Natural killer cell (primary cell): Measurements from ENCODE around the gene SLC4A11. TPM values are rescaled to one million over a fixed set of nuclear protein-coding genes. Genes with fewer than 3 reads are reported as not detected.

Experiments used
- ATAC-seq, 3 donors: fragments of 150-1000 bp in 2 of 3; fragments of 200-7000 bp in 1 of 3; cut with Tn5 transposase; 1 replicate in 1 of 3; 2 replicates in 2 of 3; pipeline ENCODE4 v1.10.0; 2021; ENCODE audit warnings: mild to moderate bottlenecking in 2 of 3, moderate library complexity in 2 of 3
- DNase-seq, 2 donors: peaks; one replicate each; pipeline versions ENCODE4 v3.0.0 to v3.0.0-alpha.2; 2013 to 2021; ENCODE audit warnings: mixed read lengths in 1 of 2
- H3K27ac ChIP-seq: one replicate; pipeline ENCODE4 v1.5.1; 2013; ENCODE audit warnings: mild to moderate bottlenecking, low read length
- H3K27me3 ChIP-seq: one replicate; pipeline ENCODE4 v1.6.1; 2013; ENCODE audit warnings: low read length; ENCODE audit not compliant: control insufficient read depth, insufficient read depth
- H3K36me3 ChIP-seq: one replicate; pipeline ENCODE4 v1.6.1; 2013; ENCODE audit warnings: low read length; ENCODE audit not compliant: control insufficient read depth, insufficient read depth
- H3K4me1 ChIP-seq: one replicate; pipeline ENCODE4 v1.6.1; 2013; ENCODE audit warnings: low read length; ENCODE audit not compliant: control insufficient read depth, insufficient read depth
- H3K4me3 ChIP-seq: one replicate; pipeline ENCODE4 v1.5.1; 2013; ENCODE audit warnings: low read length
- H3K9me3 ChIP-seq: one replicate; pipeline ENCODE4 v1.6.1; 2013; ENCODE audit warnings: low read length; ENCODE audit not compliant: control insufficient read depth, insufficient read depth
- H3K27ac Mint-ChIP-seq, 2 donors: one replicate each; pipeline ENCODE4 v1.8.0; 2022; ENCODE audit warnings: mild to moderate bottlenecking in 2 of 2, mixed read lengths in 2 of 2, moderate library complexity in 1 of 2
- H3K27me3 Mint-ChIP-seq, 2 donors: one replicate each; pipeline ENCODE4 v1.8.0; 2022; ENCODE audit warnings: low read depth in 2 of 2, mixed read lengths in 2 of 2
- H3K36me3 Mint-ChIP-seq: one replicate; pipeline ENCODE4 v1.8.0; 2022; ENCODE audit warnings: mixed read lengths
- H3K4me1 Mint-ChIP-seq, 2 donors: one replicate each; pipeline ENCODE4 v1.8.0; 2022; ENCODE audit warnings: mixed read lengths in 2 of 2
- H3K4me3 Mint-ChIP-seq: one replicate; pipeline ENCODE4 v1.8.0; 2022; ENCODE audit warnings: mild to moderate bottlenecking, moderate library complexity, mixed read lengths
- H3K9me3 Mint-ChIP-seq, 2 donors: one replicate each; pipeline ENCODE4 v1.8.0; 2022; ENCODE audit warnings: mixed read lengths in 2 of 2
- WGBS: methylation state at CpG from one replicate; pipeline ENCODE4 v1.1.7; 2013; ENCODE audit warnings: missing lambda C conversion rate; ENCODE audit not compliant: insufficient coverage; 5-methylcytosine and 5-hydroxymethylcytosine counted together
- intact Hi-C: fragments of 100-400 bp; cut with micrococcal nuclease; formaldehyde crosslinking; loops from one replicate; pipeline ENCODE4 v1.14.2; 2022
- total RNA-seq, 4 donors: library from RNA; stranded (reverse); fragments of 120-200 nt in 1 of 4; gene quantifications; one replicate each; pipeline versions ENCODE4 v1.2.3 to v1.2.4, GENCODE V29; 2013 to 2022
- TF ChIP-seq, protein P1 (sequence below): fragments of 200-600 bp; IDR thresholded peaks from one replicate; pipeline ENCODE4 v1.8.0; 2022; ENCODE audit warnings: antibody characterized with exemption

SLC4A11 gene
- total RNA-seq, 3 donors from 2014 or later (not counting 1 experiment from before 2014, with no cell fraction given) = 0.31 to 0.68 (median 0.32) TPM

DNA sequence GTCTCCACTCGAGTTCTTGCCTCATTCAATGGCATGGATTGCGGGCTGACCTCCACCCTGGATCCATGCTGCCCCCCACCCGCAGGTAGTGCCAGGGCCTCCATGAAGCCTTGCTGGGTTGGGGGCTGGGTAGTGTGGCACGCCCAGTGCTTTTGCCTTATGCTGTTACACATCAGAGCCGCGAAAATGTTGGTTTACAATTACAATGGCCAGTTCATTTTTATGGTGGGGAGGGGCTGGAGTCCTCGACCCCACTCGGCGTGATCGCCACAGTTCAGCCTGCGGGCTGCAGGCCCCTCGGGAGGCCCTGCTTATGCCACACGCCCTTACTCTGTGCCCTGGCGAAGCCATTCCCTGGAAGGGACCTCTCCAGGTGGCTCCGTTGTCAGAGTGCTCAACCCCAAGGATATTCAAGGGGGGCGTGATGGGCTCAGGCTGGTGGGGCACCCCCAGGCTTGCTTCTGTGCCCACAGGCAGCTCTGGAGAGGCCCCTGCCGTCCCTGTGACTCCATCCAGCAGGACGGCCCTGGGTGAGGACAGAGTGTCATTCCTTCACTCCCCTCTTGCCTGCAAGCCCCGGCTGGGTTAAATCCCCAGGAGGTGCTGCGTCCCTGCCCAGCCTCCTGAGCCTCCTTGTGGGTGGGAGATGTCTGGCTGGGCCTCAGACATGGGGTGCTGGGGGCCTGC, 14.9 kb downstream of the SLC4A11 start:
- intact Hi-C loops = no loop called here
- peaks cover 17% of the 10 kb centered on the region for H3K36me3 ChIP-seq
- peaks cover 15% of the 10 kb centered on the region for H3K4me1 ChIP-seq
- ATAC-seq = no peak
- H3K27ac ChIP-seq = no peak overlapping the region
- H3K27ac Mint-ChIP-seq = no peak overlapping the region
- no peaks in the 10 kb centered on the region for H3K4me1 Mint-ChIP-seq
- H3K9me3 Mint-ChIP-seq = no peaks in the 10 kb centered on the region
- no peaks in the 10 kb centered on the region for H3K27me3 Mint-ChIP-seq
- WGBS = 93% methylated on average over 20 of the region's 20 CpGs
- TF ChIP-seq, protein P1, sequence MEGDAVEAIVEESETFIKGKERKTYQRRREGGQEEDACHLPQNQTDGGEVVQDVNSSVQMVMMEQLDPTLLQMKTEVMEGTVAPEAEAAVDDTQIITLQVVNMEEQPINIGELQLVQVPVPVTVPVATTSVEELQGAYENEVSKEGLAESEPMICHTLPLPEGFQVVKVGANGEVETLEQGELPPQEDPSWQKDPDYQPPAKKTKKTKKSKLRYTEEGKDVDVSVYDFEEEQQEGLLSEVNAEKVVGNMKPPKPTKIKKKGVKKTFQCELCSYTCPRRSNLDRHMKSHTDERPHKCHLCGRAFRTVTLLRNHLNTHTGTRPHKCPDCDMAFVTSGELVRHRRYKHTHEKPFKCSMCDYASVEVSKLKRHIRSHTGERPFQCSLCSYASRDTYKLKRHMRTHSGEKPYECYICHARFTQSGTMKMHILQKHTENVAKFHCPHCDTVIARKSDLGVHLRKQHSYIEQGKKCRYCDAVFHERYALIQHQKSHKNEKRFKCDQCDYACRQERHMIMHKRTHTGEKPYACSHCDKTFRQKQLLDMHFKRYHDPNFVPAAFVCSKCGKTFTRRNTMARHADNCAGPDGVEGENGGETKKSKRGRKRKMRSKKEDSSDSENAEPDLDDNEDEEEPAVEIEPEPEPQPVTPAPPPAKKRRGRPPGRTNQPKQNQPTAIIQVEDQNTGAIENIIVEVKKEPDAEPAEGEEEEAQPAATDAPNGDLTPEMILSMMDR = no peak
- no peak overlapping the region for H3K4me3 Mint-ChIP-seq
- H3K36me3 Mint-ChIP-seq = peaks cover 9% of the 10 kb centered on the region
- no peak for DNase-seq
- H3K27me3 ChIP-seq = no peaks in the 10 kb centered on the region
- H3K4me3 ChIP-seq = no peak overlapping the region
- no peaks in the 10 kb centered on the region for H3K9me3 ChIP-seq

DNA sequence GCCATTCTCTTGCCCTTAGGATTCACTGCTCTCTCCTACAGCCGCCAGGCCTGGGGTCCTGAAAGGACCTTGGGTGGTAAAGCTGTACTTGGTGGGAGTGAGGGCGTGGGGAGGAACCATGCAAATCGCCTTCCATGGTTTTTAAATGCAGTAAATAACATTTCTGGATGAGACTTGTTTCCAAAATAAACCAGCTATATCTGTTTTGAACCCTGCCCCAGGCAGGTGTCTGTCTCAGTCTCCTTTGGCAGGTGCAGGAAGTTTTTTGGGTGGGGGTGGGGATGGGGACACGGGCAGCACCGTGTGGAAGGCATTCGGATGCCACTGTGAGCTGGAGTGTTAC, 15.4 kb downstream of the SLC4A11 start:
- H3K9me3 Mint-ChIP-seq = no peaks in the 10 kb centered on the region
- WGBS = 84% methylated on average over 6 of the region's 6 CpGs
- peaks cover 17% of the 10 kb centered on the region for H3K36me3 ChIP-seq
- no peaks in the 10 kb centered on the region for H3K4me1 Mint-ChIP-seq
- peaks cover 17% of the 10 kb centered on the region for H3K4me1 ChIP-seq
- H3K4me3 ChIP-seq = no peak overlapping the region
- no peak overlapping the region for H3K27ac ChIP-seq
- no peak overlapping the region for H3K27ac Mint-ChIP-seq
- no peak for ATAC-seq
- no peak for DNase-seq
- H3K4me3 Mint-ChIP-seq = no peak overlapping the region
- no peaks in the 10 kb centered on the region for H3K27me3 ChIP-seq
- H3K36me3 Mint-ChIP-seq = peaks cover 9% of the 10 kb centered on the region
- intact Hi-C loops = no loop called here
- no peaks in the 10 kb centered on the region for H3K9me3 ChIP-seq
- H3K27me3 Mint-ChIP-seq = no peaks in the 10 kb centered on the region
- TF ChIP-seq, protein P1 = no peak

DNA sequence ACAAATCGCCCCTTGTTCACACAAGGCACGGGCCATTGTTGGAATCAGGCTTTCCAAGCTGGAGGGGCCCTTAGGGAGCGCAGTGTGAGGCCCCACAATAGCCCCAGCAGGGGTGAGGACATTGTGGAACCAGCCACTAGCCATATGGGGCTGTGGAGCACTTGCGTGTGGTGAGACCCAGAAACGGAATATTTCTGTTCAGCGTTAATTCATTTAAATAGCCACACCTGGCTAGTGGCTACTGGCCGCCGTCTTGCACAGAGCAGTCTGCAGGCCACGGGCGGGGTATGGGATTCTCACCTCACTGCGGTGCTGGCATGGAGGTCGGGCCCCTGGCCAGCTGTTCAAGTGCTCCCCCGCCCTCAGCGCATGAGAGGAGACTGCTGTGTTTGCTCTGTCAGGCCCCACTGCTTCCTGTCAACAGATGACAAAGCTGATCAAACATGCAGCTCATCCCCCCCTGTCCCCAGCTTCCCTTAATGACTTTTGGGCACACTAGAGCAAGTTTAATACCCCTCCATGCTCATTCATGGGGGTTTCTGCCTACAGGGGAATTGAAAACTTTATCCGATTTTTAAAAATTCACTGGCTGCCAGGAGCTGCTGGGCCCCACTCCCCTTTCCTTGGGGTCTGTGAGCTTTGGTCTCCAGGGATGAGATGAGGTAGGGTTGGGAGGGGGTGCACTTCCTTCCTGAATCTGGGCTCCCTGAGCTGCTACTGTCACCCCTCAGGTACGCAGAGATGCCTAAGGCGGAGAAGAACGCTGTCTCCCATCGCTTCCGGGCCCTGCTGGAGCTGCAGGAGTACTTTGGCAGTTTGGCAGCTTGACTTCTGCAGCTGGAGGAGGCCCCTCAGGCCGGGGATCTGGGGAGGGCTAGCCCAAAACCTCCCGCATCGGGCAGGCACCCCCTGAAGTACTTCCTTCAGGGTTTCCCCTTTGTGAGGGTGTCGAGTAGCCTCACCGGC, 16.1 kb downstream of the SLC4A11 start:
- Mint-ChIP-seq H3K9me3 (no peaks in the 10 kb centered on the region), H3K36me3 (peaks cover 9% of the 10 kb centered on the region), H3K4me3 (no peak overlapping the region), H3K27me3 (no peaks in the 10 kb centered on the region), H3K27ac (no peak overlapping the region), H3K4me1 (no peaks in the 10 kb centered on the region)
- no peak overlapping the region for H3K4me3 ChIP-seq
- WGBS = 42% methylated on average over 25 of the region's 25 CpGs
- DNase-seq (peak in 1 of 2 donors; percentile 66), ATAC-seq (peak in 2 of 3 donors; percentile 44 to 50)
- H3K4me1 ChIP-seq = peaks cover 22% of the 10 kb centered on the region
- intact Hi-C loops = no loop called here
- no peaks in the 10 kb centered on the region for H3K9me3 ChIP-seq
- no peak overlapping the region for H3K27ac ChIP-seq
- no peaks in the 10 kb centered on the region for H3K27me3 ChIP-seq
- TF ChIP-seq, protein P1 = no peak
- peaks cover 17% of the 10 kb centered on the region for H3K36me3 ChIP-seq
